ENCODE results near the gene ACAT1.
A peak's percentile ranks its signal among the peaks of the same experiment; 100 is the strongest.
"Not testable (repeated sequence)": the region's sequence is repeated elsewhere in the genome, so short reads cannot be mapped to it uniquely, and the experiment has no call there.

ACAT1 gene

DNA sequence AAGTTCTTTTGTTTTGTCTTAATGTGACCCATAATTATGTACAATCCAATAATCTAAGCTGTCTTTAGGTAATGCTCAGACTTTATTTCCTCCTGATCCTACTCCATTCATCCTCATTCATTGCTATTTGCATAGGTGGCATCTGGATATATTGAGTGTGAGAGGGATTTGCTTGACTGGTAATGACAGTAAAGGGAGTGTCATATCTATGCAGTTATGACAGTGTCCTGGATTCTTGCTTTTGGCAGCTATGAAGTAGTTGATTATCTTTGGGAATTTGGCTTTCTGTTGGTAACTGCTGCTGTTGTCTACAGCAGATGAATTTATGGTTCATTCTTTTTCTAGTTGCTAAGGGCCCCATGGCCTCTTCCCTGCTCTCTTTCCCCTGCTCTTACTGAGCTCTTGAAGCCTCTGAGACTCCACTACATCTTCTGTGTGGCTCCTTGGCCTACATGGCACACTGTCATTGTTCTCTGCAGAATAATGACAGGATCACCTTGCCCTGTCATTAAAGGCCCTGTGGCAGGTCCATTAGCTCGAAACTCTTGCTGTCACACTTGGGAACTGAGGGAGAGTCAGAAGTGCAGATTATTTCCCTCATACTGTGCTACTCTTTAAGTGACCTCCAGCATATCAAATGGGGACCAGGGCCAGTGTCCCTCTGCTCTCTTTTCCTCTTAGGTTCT lies 20.1 kb upstream of the ACAT1 start:
- no peak overlapping the region for H3K4me3 ChIP-seq (replicated peaks; ENCODE audit: low read depth, low read length)
- DNase-seq (ENCODE audit: extremely low read depth, low read depth), result no peak
- TF ChIP-seq, protein P1, sequence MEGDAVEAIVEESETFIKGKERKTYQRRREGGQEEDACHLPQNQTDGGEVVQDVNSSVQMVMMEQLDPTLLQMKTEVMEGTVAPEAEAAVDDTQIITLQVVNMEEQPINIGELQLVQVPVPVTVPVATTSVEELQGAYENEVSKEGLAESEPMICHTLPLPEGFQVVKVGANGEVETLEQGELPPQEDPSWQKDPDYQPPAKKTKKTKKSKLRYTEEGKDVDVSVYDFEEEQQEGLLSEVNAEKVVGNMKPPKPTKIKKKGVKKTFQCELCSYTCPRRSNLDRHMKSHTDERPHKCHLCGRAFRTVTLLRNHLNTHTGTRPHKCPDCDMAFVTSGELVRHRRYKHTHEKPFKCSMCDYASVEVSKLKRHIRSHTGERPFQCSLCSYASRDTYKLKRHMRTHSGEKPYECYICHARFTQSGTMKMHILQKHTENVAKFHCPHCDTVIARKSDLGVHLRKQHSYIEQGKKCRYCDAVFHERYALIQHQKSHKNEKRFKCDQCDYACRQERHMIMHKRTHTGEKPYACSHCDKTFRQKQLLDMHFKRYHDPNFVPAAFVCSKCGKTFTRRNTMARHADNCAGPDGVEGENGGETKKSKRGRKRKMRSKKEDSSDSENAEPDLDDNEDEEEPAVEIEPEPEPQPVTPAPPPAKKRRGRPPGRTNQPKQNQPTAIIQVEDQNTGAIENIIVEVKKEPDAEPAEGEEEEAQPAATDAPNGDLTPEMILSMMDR (IDR thresholded peaks at IDR 0.05; ENCODE audit: low read depth, low read length, missing control alignments), result no peak

DNA sequence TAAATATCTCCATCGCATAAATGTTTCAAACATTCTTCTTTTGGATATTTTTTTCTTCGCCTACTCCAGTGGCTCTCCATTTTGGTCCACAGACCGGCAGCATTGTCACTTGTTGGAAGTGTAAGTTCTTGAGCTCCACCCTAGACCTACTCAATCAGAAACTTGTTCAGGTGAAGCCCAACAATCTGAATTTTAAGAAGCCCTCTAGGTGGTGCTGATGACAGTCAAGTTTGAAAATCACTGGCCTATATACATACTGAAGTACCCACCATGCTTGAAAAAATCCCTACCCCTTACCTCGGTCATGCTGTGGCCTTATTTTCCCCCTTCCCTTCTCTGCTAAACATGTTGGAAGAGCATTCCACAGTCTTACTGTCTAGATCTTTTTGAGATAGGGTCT lies 10.2 kb upstream of the ACAT1 start:
- no peak for DNase-seq (ENCODE audit: extremely low read depth, low read depth)
- H3K4me3 ChIP-seq (replicated peaks; ENCODE audit: low read depth, low read length), result no peak overlapping the region
- TF ChIP-seq, protein P1 (IDR thresholded peaks at IDR 0.05; ENCODE audit: low read depth, low read length, missing control alignments), result no peak

DNA sequence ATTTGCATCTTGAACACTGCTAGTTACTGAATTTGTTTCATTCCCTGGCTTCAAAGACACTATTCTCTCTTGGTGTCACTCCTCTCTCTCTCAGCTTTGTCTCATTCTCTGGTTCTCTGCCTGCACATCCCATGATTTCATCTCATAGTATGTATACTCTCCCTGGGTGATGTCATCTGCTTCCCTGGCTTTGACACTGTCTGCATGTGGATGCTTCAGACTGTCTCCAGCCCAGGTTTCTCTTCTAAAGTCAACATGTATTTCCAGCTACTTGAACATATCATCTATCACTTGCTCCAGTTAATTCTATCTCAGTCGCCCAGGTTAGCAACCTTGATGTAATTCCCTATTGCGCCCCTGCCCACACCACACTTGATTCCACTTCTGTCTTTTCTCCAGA lies 9.3 kb upstream of the ACAT1 start:
- no peak overlapping the region for H3K4me3 ChIP-seq (replicated peaks; ENCODE audit: low read depth, low read length)
- DNase-seq (ENCODE audit: extremely low read depth, low read depth), result no peak
- TF ChIP-seq, protein P1 (IDR thresholded peaks at IDR 0.05; ENCODE audit: low read depth, low read length, missing control alignments), result no peak

DNA sequence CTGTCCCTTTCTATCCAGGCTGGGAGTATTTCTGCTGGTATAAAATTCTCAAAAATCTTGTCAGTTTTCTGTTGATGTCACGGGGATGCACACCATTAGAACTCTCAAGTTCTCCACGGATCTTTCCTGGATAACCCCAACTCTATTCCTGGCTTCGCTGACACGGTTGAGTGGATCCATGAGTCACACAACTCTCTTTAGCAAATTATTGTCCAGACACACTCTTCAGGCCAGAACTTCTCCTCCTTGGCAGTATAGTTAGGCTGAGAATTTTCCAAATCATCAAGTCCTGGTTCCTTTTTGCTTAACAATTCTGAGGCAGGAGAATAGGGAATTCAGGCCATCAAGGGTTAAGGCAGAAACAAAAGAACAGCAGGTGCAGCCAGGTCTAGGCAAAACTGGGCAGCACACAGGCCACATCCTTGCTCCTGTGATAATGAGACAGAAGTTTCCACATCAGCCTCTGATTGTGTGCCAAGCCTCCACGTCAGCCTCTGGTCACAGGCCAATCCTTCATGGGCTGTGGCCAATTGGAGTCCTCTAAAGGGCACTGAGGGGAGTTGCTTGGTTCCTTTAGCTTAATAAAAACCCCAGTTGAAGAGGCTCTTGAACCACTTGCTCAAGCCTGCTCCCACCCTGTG lies 5.7 kb upstream of the ACAT1 start:
- TF ChIP-seq, protein P1 (IDR thresholded peaks at IDR 0.05; ENCODE audit: low read depth, low read length, missing control alignments), result no peak
- H3K4me3 ChIP-seq (replicated peaks; ENCODE audit: low read depth, low read length), result no peak overlapping the region
- DNase-seq (ENCODE audit: extremely low read depth, low read depth), result peak; percentile 54

DNA sequence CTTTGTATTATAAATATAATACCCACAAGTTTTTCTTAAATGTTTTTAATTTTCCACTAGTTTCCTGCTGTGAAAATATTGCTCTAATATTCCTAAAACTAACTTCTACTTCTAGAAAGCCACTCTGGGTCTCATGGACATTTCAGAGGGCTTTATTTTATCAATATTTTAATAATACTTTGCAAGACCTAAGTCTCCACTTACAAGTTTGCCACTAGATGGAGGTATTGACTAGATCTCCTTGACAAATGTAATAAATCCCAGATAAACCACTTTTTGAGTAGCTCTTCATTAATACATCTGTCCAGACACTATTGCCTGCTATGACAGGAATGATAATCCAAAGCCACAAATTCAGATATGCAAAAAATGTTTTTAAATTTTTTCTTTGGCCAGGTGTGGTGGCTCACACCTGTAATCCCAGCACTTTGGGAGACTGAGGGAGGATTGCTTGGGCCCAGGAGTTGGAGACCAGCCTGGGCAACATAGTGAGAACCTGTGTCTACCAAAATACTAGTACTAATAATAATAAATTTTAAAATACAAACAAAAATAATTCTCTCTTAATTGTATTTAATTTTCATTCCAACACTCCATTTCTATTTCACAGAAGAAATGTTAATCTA lies 3.5 kb upstream of the ACAT1 start:
- no peak for DNase-seq (ENCODE audit: extremely low read depth, low read depth)
- H3K4me3 ChIP-seq (replicated peaks; ENCODE audit: low read depth, low read length), result no peak overlapping the region
- TF ChIP-seq, protein P1 (IDR thresholded peaks at IDR 0.05; ENCODE audit: low read depth, low read length, missing control alignments), result peak; percentile 29

DNA sequence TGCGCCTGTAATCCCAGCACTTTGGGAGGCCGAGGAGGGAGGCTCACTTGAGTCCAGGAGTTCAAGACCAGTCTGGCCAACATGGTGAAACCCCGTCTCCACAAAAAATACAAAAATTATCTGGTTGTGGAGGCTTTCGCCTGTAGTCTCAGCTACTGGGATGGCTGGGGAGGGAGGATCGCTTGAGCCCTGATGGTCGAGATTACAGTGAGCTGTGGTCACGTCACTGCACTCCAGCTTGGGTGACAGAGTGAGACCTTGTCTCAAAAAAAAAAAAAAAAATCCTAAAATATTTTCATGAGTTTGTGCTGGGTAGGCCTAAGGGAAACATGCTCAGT lies 462 bp upstream of the ACAT1 start:
- DNase-seq (ENCODE audit: extremely low read depth, low read depth), result not testable (repeated sequence)
- H3K4me3 ChIP-seq (replicated peaks; ENCODE audit: low read depth, low read length), result peak overlapping the region; percentile 60

DNA sequence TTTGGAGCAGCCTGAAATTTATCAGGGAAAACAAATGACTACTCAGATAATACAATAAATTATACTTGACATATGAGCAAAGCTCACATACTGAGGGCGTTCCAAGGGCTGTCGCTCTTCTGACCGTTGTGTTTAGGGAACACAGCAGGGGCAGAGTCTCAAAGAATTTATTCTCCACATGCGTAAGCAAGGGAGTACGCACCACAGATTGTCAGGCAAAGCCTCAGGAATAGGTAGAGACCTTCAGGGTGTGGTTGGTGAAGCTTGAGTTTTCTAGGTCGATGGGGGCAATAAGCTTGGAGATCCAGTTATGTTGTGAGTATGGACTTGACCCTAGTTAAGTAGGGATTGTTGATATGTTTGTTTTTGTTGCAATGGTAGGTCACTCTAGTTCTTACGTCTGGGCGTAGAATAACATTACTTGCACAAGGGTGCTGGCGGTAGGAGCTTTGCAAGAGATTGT lies 830 bp downstream of the ACAT1 start:
- DNase-seq (ENCODE audit: extremely low read depth, low read depth), result no peak
- TF ChIP-seq, protein P1 (IDR thresholded peaks at IDR 0.05; ENCODE audit: low read depth, low read length, missing control alignments), result no peak
- H3K4me3 ChIP-seq (replicated peaks; ENCODE audit: low read depth, low read length), result peak overlapping the region; percentile 60

All from HFF-Myc (cell line).